Ecto neural progenitor cell (in vitro differentiated cells): Measurements from ENCODE around the gene PGK1.
"Not testable (repeated sequence)": the region's sequence is repeated elsewhere in the genome, so short reads cannot be mapped to it uniquely, and the experiment has no call there.

Source experiments
- DNase-seq: peaks from one replicate; pipeline ENCODE4 v3.0.0-alpha.2; 2018; ENCODE audit warnings: low spot score

PGK1 gene

GRCh38 chrX:78103623-78104446, at the start of gene PGK1:
Gene PGK1, plus strand, starts transcription at chrX:78104248. Its CDS starts 93 bp downstream, at chrX:78104341.
- DNase-seq = peak; percentile 91

GRCh38 chrX:78063687-78064086, 40.4 kb upstream of the PGK1 start:
- no peak for DNase-seq

- DNase-seq = no peak
These were observed 39.9 kb upstream of the PGK1 start for GRCh38 chrX:78064152-78064551.

- DNase-seq = not testable (repeated sequence)
These were observed 39.1 kb upstream of the PGK1 start for GRCh38 chrX:78064698-78065601.

GRCh38 chrX:78066110-78066509, 37.9 kb upstream of the PGK1 start:
- no peak for DNase-seq

GRCh38 chrX:78071331-78071730, 32.7 kb upstream of the PGK1 start:
- DNase-seq = no peak

- not testable (repeated sequence) for DNase-seq
These were observed 30.6 kb upstream of the PGK1 start for GRCh38 chrX:78073147-78074077.

GRCh38 chrX:78074088-78074487, 30.0 kb upstream of the PGK1 start:
- no peak for DNase-seq

GRCh38 chrX:78075787-78076389, 28.2 kb upstream of the PGK1 start:
- DNase-seq = no peak

GRCh38 chrX:78081413-78081812, 22.6 kb upstream of the PGK1 start:
- DNase-seq = not testable (repeated sequence)

- peak; percentile 45 for DNase-seq
These were observed 11.8 kb upstream of the PGK1 start for GRCh38 chrX:78092296-78092695.

GRCh38 chrX:78098108-78098507, 5.9 kb upstream of the PGK1 start:
- DNase-seq = no peak

- no peak for DNase-seq
These were observed 2.0 kb upstream of the PGK1 start for GRCh38 chrX:78102091-78102490.

GRCh38 chrX:78103001-78103622, 936 bp upstream of the PGK1 start:
- no peak for DNase-seq

- peak; percentile 44 for DNase-seq
These were observed 564 bp downstream of the PGK1 start for GRCh38 chrX:78104447-78105176.

GRCh38 chrX:78105944-78106650, 2.0 kb downstream of the PGK1 start:
- no peak for DNase-seq

GRCh38 chrX:78106651-78106986, 2.6 kb downstream of the PGK1 start:
- DNase-seq = no peak

GRCh38 chrX:78109458-78109857, 5.4 kb downstream of the PGK1 start:
- DNase-seq = no peak

GRCh38 chrX:78111140-78111931, 7.3 kb downstream of the PGK1 start:
- no peak for DNase-seq
